ELF-1 (cell line): ENCODE results near the gene GBE1.

Experiments used
- DNase-seq: peaks from one replicate; pipeline ENCODE4 v3.0.0-alpha.2; 2016; ENCODE audit warnings: low read depth, low spot score

Gene GBE1

DNA sequence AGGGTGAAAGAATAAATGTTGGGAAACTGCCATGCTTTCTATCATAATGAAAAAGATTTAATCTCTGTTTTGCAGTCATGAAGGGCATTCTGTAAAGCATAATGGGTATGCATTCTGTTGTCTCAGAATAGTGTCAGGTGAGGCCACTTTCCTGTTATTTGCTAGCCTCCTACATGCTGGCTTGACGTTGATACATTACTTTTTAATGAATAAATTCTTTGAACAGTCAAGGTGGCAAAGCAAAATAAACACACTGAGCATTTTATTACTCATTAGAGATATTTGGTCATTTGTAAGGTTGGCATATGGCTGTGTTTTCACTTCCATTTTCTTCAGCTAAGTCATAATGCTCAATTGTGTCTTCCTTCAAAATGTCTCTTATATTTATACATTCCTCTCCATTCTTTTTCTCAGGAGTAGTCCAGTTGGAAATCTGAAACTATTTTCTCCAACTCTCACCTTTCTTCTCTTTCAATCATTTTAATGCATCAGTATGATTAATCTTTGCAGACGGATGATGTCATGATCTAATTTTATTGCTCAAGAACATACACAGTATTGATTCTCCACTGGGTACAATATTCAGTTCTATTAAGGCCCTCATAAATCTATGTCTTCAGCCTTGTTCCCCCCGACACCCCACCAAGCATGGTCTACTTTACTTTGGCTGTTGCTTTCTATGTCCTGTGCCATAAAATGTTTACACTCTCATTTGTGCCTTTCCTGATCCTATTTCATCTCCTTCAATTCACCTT, 290.7 kb downstream of the GBE1 start:
- DNase-seq, result no peak

DNA sequence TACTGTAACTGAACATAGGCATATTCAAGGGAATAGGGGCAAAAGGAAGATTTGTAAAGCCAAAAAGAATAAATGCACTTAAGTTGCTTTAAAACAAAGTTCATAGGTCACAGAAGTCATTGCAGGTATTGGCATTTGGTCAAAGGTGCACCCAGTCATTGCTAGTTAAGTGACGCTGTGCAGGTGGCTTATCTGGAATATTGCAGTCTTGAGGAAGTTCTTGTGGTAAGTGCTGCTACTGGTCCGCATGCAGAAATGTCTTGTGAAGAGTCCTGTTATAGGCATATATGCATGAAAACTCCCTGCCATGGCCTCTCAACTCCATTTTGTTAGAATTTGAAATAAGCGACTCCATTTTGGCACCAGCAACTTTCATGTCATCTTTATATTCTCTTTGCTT, 293.1 kb downstream of the GBE1 start:
- no peak for DNase-seq

- DNase-seq, result no peak
Observed at GRCh38 chr3:81466201-81466560, 295.3 kb downstream of the GBE1 start.

GRCh38 chr3:81465510-81466200, 295.8 kb downstream of the GBE1 start:
- no peak for DNase-seq

- no peak for DNase-seq
Observed at GRCh38 chr3:81463781-81464180, 297.7 kb downstream of the GBE1 start.

DNA sequence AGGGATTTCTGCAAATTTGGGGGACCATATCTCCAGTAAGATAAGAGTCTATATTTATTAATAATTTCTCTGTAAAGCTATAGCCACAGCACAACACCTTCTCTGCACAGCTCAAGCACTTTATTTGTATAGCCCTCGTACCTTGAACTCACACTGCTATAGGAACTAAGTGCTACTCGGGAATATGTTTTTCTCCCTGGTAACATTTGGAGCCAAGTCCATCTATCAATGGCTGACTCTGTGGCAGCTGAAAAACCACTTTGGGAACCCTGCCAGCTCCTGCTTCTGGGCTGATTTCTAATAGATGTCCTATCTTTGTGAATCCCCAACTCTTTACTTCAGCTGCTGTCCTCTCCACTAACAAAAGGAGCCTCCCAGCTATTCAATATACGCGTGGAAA, 298.5 kb downstream of the GBE1 start:
- no peak for DNase-seq

DNA sequence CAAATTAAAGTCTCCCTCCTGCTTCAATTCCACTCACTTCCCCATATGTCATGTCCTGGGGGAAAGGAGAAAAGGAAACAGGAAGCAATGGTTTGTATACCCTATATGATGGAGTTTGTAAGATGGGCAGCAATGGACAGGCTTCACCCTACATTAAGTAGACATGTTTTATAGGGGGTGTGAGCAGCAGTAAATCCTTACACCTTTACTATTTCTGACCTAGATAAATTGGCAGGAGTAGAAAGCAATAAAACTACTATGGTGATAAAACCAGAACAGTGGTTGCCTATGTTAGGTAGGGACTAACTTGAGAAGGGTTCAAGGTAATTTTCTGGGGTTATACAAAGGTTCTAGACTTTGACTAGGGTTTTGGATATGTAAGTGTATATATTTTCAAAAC, 301.7 kb downstream of the GBE1 start:
- no peak for DNase-seq

DNA sequence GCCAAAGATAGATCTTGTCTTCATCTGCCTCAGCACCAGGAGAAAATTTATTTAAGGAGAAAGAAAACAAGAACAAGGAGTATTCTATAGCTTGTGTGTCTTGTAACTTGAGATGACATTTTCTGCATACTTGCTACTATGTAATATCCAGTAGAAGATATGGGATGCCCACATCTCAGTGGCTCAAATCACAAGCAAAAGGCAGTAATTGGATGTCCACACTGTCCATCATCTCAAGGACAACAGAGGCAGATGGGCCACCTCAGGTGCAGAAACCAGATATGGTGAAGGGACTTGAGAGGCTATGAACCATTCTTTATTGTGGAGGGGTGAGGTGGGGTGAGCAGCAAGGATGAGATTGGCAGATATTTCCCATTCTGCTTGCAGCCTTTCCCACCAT, 309.0 kb downstream of the GBE1 start:
- DNase-seq, result no peak

- DNase-seq, result no peak
Observed at GRCh38 chr3:81451611-81452010, 309.8 kb downstream of the GBE1 start.

DNA sequence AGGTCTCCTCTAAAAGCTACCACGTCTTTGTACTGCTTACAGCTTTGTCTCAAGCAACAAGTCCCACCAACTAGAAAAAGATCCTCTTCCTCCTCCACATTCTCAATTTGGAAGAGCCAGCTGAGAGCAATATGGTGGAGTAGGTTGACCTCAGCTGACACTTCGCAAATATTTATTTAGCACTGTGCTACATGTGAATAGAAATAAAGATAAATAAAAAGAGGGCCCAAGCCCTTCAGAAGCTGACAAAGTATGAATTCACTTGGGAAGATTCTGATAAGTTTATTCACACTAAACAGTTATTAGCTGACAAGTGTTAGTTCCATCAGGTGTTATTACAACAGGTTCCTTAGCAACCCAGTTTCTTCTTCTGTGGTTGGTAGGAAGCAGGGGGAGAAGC, 310.3 kb downstream of the GBE1 start:
- DNase-seq, result no peak

DNA sequence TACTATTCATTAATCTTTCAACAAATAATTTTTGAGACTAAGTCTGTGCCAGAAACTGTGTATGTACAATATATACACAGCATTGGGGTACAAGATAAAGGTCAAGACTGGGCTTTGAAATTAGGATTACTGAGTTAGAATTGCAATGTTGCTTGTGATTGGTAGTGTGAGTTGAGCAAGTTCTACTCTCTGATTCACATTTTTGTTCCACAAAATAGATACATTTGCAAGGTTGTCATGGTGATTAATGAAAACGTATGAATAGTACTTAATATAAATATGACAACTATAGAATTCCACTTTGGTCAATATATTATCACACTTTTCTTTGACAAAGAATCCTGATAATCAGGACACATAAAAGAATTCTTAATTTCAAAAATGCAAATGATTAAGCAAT, 314.6 kb downstream of the GBE1 start:
- no peak for DNase-seq

- no peak for DNase-seq
Observed at GRCh38 chr3:81445712-81446111, 315.7 kb downstream of the GBE1 start.

GRCh38 chr3:81444817-81445460, 316.5 kb downstream of the GBE1 start:
- DNase-seq, result no peak

GRCh38 chr3:81443958-81444357, 317.5 kb downstream of the GBE1 start:
- DNase-seq, result no peak

DNA sequence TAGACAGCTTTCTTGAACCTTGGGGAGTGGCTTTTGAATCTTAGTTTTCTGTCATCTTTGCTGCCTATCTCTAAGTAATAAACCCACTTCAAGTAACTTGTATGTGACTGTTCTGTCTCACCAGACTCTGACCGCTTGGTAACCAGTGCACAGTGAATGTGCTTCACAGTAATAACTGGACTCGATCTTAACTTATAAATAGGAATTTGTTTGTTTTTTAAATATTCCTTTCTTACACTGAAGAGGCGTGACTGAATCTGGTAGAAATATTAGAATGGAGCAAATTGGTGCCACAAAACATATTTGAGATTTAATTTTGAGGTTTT, 318.0 kb downstream of the GBE1 start:
- no peak for DNase-seq

DNA sequence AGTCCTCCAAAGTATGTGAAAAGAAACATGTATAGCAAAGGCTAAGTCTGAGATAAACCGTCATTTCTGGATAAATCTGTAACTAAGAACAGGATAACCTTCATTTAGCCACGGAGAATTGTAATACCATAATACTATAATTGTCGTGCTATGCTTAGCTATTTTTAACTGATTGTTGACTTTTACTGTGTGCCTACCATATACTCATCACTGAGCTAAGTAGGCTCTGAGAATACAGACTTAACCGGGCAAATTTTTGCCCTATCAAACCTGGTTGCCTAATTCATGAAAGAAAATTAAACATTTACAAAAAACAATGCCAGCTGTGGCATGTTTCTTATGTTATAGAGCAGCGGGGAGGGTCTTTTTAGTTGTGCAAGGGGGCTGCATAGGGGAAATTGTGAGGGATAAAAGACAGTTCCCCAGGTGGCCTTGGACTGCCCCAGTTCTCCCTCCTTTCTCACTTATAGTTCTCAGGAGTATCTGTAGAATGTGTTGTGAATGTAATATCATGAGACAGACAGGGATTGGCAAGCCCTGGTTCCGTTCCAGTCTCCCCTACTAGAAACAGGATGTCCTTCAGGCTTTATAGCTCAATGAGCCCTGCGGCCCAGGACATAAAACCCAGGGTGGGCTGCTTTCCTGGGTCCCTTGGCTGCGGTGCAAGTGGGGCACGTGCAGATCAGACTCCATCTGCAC, 318.5 kb downstream of the GBE1 start:
- no peak for DNase-seq

- DNase-seq, result no peak
Observed at GRCh38 chr3:81440661-81441060, 320.8 kb downstream of the GBE1 start.
